ENCODE results near the gene EP400. TPM values are rescaled to one million over a fixed set of nuclear protein-coding genes. Genes with fewer than 3 reads are reported as not detected.
"Not testable (repeated sequence)": the region's sequence is repeated elsewhere in the genome, so short reads cannot be mapped to it uniquely, and the experiment has no call there.

EP400 gene
- total RNA-seq, 1 donor from 2014 or later = 55.2 TPM

- Mint-ChIP-seq H3K4me1 (ENCODE audit: unreplicated experiment) (no peaks in the 10 kb centered on the region), H3K9me3 (no peaks in the 10 kb centered on the region), H3K27me3 (no peaks in the 10 kb centered on the region), H3K4me3 (no peak overlapping the region), H3K27ac (no peak overlapping the region), H3K36me3 (peaks cover 17% of the 10 kb centered on the region)
- no peak for DNase-seq (ENCODE audit: extremely low spot score, unreplicated experiment)
- TF ChIP-seq CTCF (conservative IDR thresholded peaks at IDR 0.05) = no peak
These were observed 150.0 kb downstream of the EP400 start for GRCh38 chr12:132099739-132100138.

- DNase-seq (ENCODE audit: extremely low spot score, unreplicated experiment) = no peak
- Mint-ChIP-seq H3K4me3 (no peak overlapping the region), H3K36me3 (peaks cover 22% of the 10 kb centered on the region), H3K9me3 (no peaks in the 10 kb centered on the region), H3K27ac (no peak overlapping the region), H3K4me1 (ENCODE audit: unreplicated experiment) (no peaks in the 10 kb centered on the region), H3K27me3 (no peaks in the 10 kb centered on the region)
- TF ChIP-seq CTCF (conservative IDR thresholded peaks at IDR 0.05) = no peak
These were observed 150.7 kb downstream of the EP400 start for GRCh38 chr12:132100306-132101065.

GRCh38 chr12:132102297-132102696, 152.6 kb downstream of the EP400 start:
- peaks cover 13% of the 10 kb centered on the region for H3K36me3 Mint-ChIP-seq
- H3K27me3 Mint-ChIP-seq = no peaks in the 10 kb centered on the region
- H3K4me1 Mint-ChIP-seq (ENCODE audit: unreplicated experiment) = no peaks in the 10 kb centered on the region
- no peaks in the 10 kb centered on the region for H3K9me3 Mint-ChIP-seq
- H3K4me3 Mint-ChIP-seq = no peak overlapping the region
- TF ChIP-seq CTCF (conservative IDR thresholded peaks at IDR 0.05) = no peak
- no peak for DNase-seq (ENCODE audit: extremely low spot score, unreplicated experiment)
- no peak overlapping the region for H3K27ac Mint-ChIP-seq

GRCh38 chr12:132103072-132103471, 153.3 kb downstream of the EP400 start:
- not testable (repeated sequence) for H3K27me3 Mint-ChIP-seq; H3K4me1 Mint-ChIP-seq (ENCODE audit: unreplicated experiment); H3K4me3 Mint-ChIP-seq; H3K9me3 Mint-ChIP-seq; H3K27ac Mint-ChIP-seq; DNase-seq (ENCODE audit: extremely low spot score, unreplicated experiment)
- peaks cover 17% of the 10 kb centered on the region for H3K36me3 Mint-ChIP-seq

DNA sequence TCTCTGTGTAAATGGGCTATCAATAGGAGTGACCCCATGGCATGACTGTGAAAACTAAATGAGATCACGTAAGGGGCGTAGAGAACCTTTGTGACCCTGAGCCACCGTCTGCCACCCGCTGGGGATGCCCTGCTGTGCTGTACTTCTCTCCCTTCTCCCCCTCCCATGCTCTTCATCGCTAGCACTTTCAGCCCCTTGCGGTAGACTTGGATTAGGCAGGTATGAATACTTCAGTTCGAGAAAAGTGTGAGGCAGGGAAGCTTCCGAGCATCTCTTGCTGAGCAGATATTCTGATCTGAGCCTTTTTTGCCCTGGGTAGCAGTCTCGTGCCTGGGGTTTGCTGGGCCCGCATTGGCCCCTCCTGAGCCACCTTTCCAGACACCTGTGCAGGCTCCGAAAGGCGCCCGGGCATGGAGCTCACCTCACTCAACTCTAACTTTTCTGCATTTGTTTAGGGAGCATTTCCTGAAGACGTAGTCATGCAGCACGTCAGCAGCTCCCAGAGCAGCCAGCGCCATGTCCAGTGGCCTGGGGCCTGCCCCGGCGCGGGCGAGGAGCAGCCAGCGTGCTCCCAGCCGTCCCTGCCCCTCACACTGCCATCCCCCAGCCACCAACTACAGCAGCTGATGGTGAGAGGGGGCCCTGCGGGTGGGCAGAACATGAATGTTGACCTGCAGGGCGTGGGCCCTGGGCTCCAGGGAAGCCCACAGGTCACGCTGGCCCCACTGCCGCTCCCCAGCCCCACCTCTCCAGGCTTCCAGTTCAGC, 154.0 kb downstream of the EP400 start:
- no peak for TF ChIP-seq CTCF (conservative IDR thresholded peaks at IDR 0.05)
- no peak overlapping the region for H3K4me3 Mint-ChIP-seq
- no peaks in the 10 kb centered on the region for H3K9me3 Mint-ChIP-seq

GRCh38 chr12:132105467-132105866, 155.7 kb downstream of the EP400 start:
- no peak overlapping the region for H3K4me3 Mint-ChIP-seq
- peaks cover 11% of the 10 kb centered on the region for H3K4me1 Mint-ChIP-seq (ENCODE audit: unreplicated experiment)
- no peaks in the 10 kb centered on the region for H3K9me3 Mint-ChIP-seq
- peaks cover 18% of the 10 kb centered on the region for H3K36me3 Mint-ChIP-seq
- H3K27me3 Mint-ChIP-seq = no peaks in the 10 kb centered on the region
- no peak for DNase-seq (ENCODE audit: extremely low spot score, unreplicated experiment)
- H3K27ac Mint-ChIP-seq = no peak overlapping the region
- TF ChIP-seq CTCF (conservative IDR thresholded peaks at IDR 0.05) = no peak

More for the DNA sequence above, 154.0 kb downstream of the EP400 start:
- DNase-seq (ENCODE audit: extremely low spot score, unreplicated experiment) = no peak
- H3K36me3 Mint-ChIP-seq = peaks cover 17% of the 10 kb centered on the region
- H3K4me1 Mint-ChIP-seq (ENCODE audit: unreplicated experiment) = peaks cover 11% of the 10 kb centered on the region
- no peak overlapping the region for H3K27ac Mint-ChIP-seq
- H3K27me3 Mint-ChIP-seq = no peaks in the 10 kb centered on the region

Measured in type B pancreatic cell (in vitro differentiated cells).